GM12878 (cell line): ENCODE measurements around the gene GBGT1. TPM values are rescaled to one million over a fixed set of nuclear protein-coding genes. Genes with fewer than 3 reads are reported as not detected.

Experiments
- BRCA1 ChIP-seq: IDR thresholded peaks from 2 replicates; pipeline ENCODE4 v1.6.1; 2011; ENCODE audit warnings: low read depth, low read length, improper control_type of control experiment
- CBX3 ChIP-seq: fragments of 200-600 bp; sonication (generic); IDR thresholded peaks from 2 replicates; pipeline ENCODE4 v1.6.1; 2016; ENCODE audit warnings: low read depth, borderline replicate concordance
- CREM ChIP-seq: IDR thresholded peaks from 2 replicates; pipeline ENCODE4 v1.6.1; 2014; ENCODE audit warnings: antibody characterized with exemption, low read depth
- ETV6 ChIP-seq, 2 experiments: fragments of 450-650 bp in 1 of 2; IDR thresholded peaks in 1 of 2; conservative IDR thresholded peaks in 1 of 2; 2 replicates each; pipeline ENCODE4 v1.6.1; 2014; ENCODE audit warnings: antibody characterized with exemption in 1 of 2, borderline replicate concordance in 1 of 2, low read depth in 1 of 2, mild to moderate bottlenecking in 1 of 2, moderate library complexity in 1 of 2
- EZH2 ChIP-seq: IDR thresholded peaks from 2 replicates; pipeline ENCODE4 v1.6.1; 2012; ENCODE audit warnings: low read depth, mild to moderate bottlenecking, control low read depth, inconsistent platforms, low read length, borderline replicate concordance; ENCODE audit not compliant: control insufficient read depth
- IKZF2 ChIP-seq, 2 experiments: fragments of 450-650 bp; IDR thresholded peaks; 2 replicates each; pipeline ENCODE4 v1.6.1; 2017; ENCODE audit warnings: mild to moderate bottlenecking in 2 of 2, moderate library complexity in 2 of 2
- IRF3 ChIP-seq: fragments of 450-650 bp; IDR thresholded peaks from 2 replicates; pipeline ENCODE4 v1.6.1; 2014; ENCODE audit warnings: mild to moderate bottlenecking
- MTA2 ChIP-seq: fragments of 450-650 bp; IDR thresholded peaks from 2 replicates; pipeline ENCODE4 v1.6.1; 2016; ENCODE audit warnings: low read depth, mild to moderate bottlenecking, moderate library complexity
- NRF1 ChIP-seq: conservative IDR thresholded peaks from 2 replicates; pipeline ENCODE4 v1.6.1; 2011; ENCODE audit warnings: mild to moderate bottlenecking, low read depth, low read length, improper control_type of control experiment
- PML ChIP-seq: IDR thresholded peaks from 2 replicates; pipeline ENCODE4 v1.6.1; 2012; ENCODE audit warnings: low read length, inconsistent platforms
- RBBP5 ChIP-seq: fragments of 200-600 bp; sonication (generic); conservative IDR thresholded peaks from 2 replicates; pipeline ENCODE4 v1.6.1; 2016
- SIN3A ChIP-seq: IDR thresholded peaks from 2 replicates; pipeline ENCODE4 v1.6.1; 2012; ENCODE audit warnings: low read depth, low read length, improper control_type of control experiment
- SMARCA5 ChIP-seq: fragments of 450-650 bp; IDR thresholded peaks from 2 replicates; pipeline ENCODE4 v1.6.1; 2017; ENCODE audit warnings: mild to moderate bottlenecking
- SP1 ChIP-seq: IDR thresholded peaks from one replicate; pipeline ENCODE4 v1.6.1; 2011; ENCODE audit warnings: low read depth, low read length
- TAF1 ChIP-seq: IDR thresholded peaks from 2 replicates; pipeline ENCODE4 v1.6.1; 2011; ENCODE audit warnings: mild to moderate bottlenecking, low read depth, low read length, borderline replicate concordance
- YBX1 ChIP-seq: fragments of 450-650 bp; IDR thresholded peaks from 2 replicates; pipeline ENCODE4 v1.6.1; 2016; ENCODE audit warnings: antibody characterized with exemption
- ZBTB4 ChIP-seq: fragments of 450-650 bp; formaldehyde crosslinking; IDR thresholded peaks from 2 replicates; pipeline ENCODE4 v1.4.0; 2022; ENCODE audit warnings: mild to moderate bottlenecking, moderate library complexity
- polyA plus RNA-seq, 11 experiments: library from polyadenylated mRNA; depleted of rRNA in 4 of 11; unstranded in 6 of 11; stranded (reverse) in 5 of 11; fragments of >200 nt; fragmentation: Nextera tagmentation in 4 of 11; fragmentation: Illumina TruSeq in 1 of 11; extraction: Ambion mirVana in 4 of 11; extraction: Trizol in 1 of 11; gene quantifications; 1 replicate in 1 of 11; 2 replicates in 10 of 11; pipeline versions ENCODE4 v1.2.1 to v1.2.3, GENCODE V29; 2011 to 2016; ENCODE audit warnings: inconsistent platforms in 2 of 11, missing spikeins in 2 of 11, low read depth in 1 of 11
- total RNA-seq, 4 experiments: library from RNA; depleted of rRNA in 3 of 4; stranded (reverse); fragments of >200 nt in 3 of 4; fragmentation: Illumina TruSeq in 1 of 4; extraction: Trizol in 1 of 4; gene quantifications; 2 replicates each; pipeline versions ENCODE4 v1.2.1 to v1.2.3, GENCODE V29; 2013 to 2021
- TF ChIP-seq, protein P1 (sequence below): fragments of 150-350 bp; IDR thresholded peaks from 2 replicates; pipeline ENCODE4 v1.6.1; 2016; ENCODE audit warnings: low read depth, low read length
- TF ChIP-seq, protein P2 (sequence below): fragments of 450-650 bp; IDR thresholded peaks from 2 replicates; pipeline ENCODE4 v1.6.1; 2016; ENCODE audit warnings: mild to moderate bottlenecking
- TF ChIP-seq, protein P3 (sequence below): fragments of 450-650 bp; IDR thresholded peaks from 2 replicates; pipeline ENCODE4 v1.6.1; 2016; ENCODE audit warnings: mild to moderate bottlenecking

GBGT1 gene
- total and polyA plus RNA-seq, 10 of the 15 experiments (the other 5 are each of a cell fraction or from before 2014, with no cell fraction given): 0.08 to 1.9 (median 0.49) TPM

- TF ChIP-seq ZBTB4 (CRISPR knock-in tag): no peak
- no peak; the same call in 1 of the 2 replicates for TF ChIP-seq SMARCA5
- no peak for TF ChIP-seq ETV6 (conservative IDR thresholded peaks at IDR 0.05 in 1 of 2, IDR thresholded peaks at IDR 0.05 in 1 of 2; ENCODE audit: borderline replicate concordance in 1 of 2, low read depth in 1 of 2)
- peak; percentile 79; the same call in 1 of the 2 replicates for TF ChIP-seq CREM
- no peak for TF ChIP-seq CBX3
- no peak; the same call in 1 of the 2 replicates for TF ChIP-seq MTA2
- TF ChIP-seq, protein P1, sequence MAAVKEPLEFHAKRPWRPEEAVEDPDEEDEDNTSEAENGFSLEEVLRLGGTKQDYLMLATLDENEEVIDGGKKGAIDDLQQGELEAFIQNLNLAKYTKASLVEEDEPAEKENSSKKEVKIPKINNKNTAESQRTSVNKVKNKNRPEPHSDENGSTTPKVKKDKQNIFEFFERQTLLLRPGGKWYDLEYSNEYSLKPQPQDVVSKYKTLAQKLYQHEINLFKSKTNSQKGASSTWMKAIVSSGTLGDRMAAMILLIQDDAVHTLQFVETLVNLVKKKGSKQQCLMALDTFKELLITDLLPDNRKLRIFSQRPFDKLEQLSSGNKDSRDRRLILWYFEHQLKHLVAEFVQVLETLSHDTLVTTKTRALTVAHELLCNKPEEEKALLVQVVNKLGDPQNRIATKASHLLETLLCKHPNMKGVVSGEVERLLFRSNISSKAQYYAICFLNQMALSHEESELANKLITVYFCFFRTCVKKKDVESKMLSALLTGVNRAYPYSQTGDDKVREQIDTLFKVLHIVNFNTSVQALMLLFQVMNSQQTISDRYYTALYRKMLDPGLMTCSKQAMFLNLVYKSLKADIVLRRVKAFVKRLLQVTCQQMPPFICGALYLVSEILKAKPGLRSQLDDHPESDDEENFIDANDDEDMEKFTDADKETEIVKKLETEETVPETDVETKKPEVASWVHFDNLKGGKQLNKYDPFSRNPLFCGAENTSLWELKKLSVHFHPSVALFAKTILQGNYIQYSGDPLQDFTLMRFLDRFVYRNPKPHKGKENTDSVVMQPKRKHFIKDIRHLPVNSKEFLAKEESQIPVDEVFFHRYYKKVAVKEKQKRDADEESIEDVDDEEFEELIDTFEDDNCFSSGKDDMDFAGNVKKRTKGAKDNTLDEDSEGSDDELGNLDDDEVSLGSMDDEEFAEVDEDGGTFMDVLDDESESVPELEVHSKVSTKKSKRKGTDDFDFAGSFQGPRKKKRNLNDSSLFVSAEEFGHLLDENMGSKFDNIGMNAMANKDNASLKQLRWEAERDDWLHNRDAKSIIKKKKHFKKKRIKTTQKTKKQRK: no peak
- TF ChIP-seq, protein P2, sequence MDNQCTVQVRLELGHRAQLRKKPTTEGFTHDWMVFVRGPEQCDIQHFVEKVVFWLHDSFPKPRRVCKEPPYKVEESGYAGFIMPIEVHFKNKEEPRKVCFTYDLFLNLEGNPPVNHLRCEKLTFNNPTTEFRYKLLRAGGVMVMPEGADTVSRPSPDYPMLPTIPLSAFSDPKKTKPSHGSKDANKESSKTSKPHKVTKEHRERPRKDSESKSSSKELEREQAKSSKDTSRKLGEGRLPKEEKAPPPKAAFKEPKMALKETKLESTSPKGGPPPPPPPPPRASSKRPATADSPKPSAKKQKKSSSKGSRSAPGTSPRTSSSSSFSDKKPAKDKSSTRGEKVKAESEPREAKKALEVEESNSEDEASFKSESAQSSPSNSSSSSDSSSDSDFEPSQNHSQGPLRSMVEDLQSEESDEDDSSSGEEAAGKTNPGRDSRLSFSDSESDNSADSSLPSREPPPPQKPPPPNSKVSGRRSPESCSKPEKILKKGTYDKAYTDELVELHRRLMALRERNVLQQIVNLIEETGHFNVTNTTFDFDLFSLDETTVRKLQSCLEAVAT: 0 out of 2 replicates have a peak, but pooled peaks have one; percentile 44
- peak; percentile 49 for TF ChIP-seq SP1
- TF ChIP-seq EZH2: no peak
- 0 out of 2 replicates have a peak, but pooled peaks have one; percentile 22 for TF ChIP-seq TAF1
- no peak for TF ChIP-seq IKZF2 (IDR thresholded peaks at IDR 0.05)
- no peak for TF ChIP-seq NRF1
- TF ChIP-seq IRF3: no peak
- no peak for TF ChIP-seq RBBP5
- TF ChIP-seq PML: no peak
- peak; percentile 31; the same call in 1 of the 2 replicates for TF ChIP-seq SIN3A
- TF ChIP-seq, protein P3, sequence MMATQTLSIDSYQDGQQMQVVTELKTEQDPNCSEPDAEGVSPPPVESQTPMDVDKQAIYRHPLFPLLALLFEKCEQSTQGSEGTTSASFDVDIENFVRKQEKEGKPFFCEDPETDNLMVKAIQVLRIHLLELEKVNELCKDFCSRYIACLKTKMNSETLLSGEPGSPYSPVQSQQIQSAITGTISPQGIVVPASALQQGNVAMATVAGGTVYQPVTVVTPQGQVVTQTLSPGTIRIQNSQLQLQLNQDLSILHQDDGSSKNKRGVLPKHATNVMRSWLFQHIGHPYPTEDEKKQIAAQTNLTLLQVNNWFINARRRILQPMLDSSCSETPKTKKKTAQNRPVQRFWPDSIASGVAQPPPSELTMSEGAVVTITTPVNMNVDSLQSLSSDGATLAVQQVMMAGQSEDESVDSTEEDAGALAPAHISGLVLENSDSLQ: no peak
- no peak for TF ChIP-seq BRCA1
- TF ChIP-seq YBX1: no peak
Observed at GRCh38 chr9:133115604-133116345, 47.9 kb downstream of the GBGT1 start (continued).
